ENCODE results near the gene F10.

Gene F10

GRCh38 chr13:113176822-113177221 lies 54.2 kb downstream of the F10 start:
- DNase-seq = no peak

GRCh38 chr13:113178070-113178895 lies 55.7 kb downstream of the F10 start:
- no peak for DNase-seq

DNA sequence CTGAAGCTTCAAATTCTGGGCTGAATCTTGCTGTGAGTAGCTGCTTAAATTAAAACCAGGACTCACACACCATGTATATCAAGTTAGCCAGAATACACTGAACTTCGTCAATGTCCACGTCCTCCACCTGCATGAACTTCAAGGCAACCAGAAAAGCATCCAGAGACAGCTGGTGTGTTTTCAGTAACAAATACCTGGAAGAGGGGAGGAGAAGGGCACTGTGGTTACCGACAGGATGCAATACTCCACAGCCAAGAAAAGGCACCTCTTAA lies 56.2 kb downstream of the F10 start:
- no peak for DNase-seq

GRCh38 chr13:113179374-113180230 lies 57.0 kb downstream of the F10 start:
- DNase-seq = peak; percentile 32

GRCh38 chr13:113182046-113182445 lies 59.4 kb downstream of the F10 start:
- DNase-seq = no peak

DNA sequence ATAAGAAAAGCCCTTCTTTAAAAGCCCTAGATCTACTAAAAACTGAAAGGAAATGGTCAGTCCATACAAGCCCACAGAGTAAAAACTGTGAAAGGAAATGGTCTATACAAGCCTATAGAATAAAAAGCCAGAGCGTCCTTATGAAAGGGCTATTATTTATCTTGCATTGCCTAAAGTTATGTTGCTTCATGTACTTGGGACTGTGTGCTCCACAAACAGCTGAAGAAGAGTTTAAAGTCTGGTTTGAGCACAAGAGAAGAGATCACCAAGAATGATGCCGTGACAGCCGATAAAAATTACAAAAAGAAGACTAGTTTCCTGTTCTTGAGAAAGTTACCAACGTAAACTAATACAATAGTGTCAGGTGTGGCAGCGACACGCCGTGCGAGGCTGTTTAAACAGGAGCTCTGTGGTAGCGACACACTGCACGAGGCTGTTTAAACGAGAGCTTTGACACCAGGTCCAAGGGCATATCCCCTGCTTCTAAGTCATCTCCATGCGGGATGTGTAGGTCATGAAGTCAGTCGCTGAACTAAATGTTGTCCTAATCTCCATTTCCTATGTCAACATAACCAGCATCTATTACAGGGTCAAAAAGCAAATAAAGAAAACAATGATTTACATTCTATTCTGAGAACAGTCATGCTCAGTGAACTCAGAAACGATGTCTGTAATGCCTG lies 61.0 kb downstream of the F10 start:
- DNase-seq = no peak

DNA sequence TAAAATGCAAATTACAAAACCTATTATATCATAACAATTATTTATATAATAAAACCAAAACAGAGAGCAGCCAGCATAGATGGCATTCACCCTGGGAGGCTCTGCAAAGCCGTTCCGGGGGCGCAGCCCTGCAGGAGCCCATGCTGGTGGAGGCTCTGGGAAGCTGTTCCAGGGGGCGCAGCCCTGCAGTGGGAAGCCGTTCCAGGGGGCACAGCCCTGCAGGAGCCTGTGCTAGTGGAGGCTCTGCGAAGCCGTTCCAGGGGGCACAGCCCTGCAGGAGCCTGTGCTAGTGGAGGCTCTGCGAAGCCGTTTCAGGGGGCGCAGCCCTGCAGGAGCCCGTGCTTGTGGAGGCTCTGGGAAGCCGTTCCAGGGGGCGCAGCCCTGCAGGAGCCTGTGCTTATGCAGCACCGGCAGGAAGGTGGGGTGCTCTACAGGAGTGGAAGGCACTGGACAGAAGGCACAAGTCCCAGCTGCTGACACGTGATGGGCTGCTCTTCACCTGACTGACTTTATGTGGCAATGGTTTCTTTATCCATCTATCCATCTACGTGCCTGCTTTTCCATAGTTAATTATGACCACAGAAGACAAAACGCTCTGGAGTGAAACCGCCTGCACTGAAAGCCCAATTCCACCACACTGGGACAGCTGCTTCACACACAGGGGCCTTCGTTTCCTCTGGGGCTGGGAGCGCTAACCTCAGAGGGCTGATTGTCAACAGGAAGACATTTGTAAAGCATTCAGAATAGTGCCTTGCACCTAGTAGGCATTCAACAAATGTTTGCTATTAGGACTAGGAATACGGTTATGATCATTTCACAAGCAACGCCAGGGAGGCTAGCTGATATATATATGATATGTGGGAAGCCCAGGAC lies 62.2 kb downstream of the F10 start:
- DNase-seq = peak; percentile 46

DNA sequence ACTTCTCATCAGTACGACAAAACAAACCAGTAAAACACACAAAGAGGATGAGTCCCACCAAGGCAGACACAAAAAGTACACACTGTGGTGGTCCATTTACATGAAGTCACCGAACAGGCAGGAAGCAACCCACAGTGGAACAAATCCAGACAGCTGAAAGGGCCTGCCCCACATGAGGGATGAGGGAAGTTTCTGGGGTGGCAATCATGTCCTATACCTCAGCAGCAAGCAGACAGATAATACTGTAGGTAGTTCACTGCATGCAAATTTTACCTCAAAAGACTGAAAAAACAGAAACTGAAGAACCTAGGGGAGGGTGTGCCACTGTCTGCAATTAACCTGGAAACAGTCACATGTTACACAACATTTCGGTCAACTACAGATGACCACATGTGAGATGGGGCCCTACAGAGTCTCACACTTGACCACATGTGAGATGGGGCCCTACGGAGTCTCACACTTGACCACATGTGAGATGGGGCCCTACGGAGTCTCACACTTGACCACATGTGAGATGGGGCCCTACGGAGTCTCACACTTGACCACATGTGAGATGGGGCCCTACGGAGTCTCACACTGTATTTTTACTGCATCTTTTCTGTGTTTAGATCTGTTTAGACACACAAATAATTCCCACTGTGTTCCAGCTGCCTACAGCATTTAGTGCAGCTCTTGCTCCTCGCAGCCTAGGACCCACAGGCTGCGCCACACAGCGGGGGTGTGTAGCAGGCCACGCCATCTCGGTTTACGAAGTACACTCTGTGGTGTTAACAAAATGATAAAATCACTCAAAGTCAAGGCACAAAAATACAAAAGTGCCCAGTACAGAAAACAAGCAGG lies 63.7 kb downstream of the F10 start:
- peak; percentile 38 for DNase-seq

- DNase-seq = no peak
These were observed 64.7 kb downstream of the F10 start for GRCh38 chr13:113187263-113187669.

DNA sequence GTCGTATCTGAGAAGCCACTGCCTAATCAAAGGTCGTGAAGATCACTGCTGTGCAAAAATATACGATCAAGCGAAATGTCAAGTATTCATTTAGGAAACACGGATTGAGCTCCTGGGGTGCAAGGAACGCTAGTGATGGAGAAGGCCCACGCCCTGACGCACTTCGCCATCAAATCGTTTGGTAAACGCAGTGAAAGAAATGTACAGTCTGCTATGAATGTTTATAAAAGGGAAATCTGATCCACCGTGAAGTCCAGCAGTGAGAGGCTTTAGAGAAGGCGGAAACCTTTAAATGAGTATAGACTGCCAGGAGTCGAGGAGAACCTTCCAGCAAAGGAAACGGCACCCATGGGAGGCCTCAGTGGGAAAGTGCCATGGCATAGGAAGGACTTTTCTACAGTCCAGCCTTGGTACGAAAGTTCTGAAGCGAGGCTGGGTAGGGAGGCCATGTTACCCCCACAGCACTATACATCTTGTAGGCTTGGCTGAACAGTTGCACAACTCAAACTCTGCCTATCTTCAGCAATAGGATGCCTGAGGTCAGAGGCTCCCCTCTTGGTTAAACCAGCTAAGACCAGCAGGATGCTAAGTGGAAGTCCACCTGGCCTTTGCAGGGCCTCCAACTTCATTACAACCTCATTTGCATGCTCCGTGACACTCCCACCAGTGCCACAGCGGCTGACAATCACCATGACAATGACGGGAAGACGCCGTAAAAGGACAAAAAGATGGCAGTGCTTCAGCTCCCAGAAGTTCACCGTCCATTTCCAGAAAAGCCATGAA lies 65.5 kb downstream of the F10 start:
- DNase-seq = no peak

GRCh38 chr13:113190181-113190580 lies 67.6 kb downstream of the F10 start:
- DNase-seq = no peak

DNA sequence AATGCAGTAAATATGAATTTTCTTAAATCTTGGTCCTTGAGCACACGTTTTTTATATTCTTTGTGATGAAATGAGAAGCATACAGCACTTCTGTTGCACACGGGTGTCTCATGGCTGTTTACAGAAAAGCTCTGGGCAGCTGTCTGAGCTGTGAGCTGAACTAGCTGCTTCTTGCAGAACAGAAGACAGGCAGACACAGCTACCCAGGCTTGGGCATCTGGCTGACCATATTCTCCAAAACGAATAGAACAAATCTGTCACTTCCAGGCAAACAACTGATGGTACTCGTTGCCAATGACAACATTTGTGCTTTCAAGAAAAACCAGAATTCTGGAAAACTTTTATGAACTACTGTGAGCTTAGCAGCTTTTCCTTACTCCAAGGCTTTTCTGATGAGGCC lies 69.7 kb downstream of the F10 start:
- DNase-seq = no peak

DNA sequence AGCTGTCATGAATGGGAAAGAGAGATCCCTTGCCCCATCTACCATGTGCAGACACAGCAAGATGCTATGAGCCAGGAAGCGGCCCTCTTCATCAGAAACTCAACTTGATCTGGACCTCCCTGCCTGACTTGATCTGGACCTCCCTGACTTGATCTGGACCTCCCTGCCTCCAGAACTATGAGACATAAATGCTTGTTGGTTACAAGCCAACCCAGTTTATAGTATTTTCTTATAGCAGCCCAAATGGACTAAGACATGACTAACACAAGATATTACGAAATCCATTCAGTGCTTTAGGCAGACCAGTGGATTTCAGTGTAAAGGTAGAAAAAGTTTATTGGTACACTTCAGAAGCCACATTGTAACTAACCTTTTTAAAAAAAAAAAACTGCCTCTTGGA lies 70.3 kb downstream of the F10 start:
- DNase-seq = no peak

DNA sequence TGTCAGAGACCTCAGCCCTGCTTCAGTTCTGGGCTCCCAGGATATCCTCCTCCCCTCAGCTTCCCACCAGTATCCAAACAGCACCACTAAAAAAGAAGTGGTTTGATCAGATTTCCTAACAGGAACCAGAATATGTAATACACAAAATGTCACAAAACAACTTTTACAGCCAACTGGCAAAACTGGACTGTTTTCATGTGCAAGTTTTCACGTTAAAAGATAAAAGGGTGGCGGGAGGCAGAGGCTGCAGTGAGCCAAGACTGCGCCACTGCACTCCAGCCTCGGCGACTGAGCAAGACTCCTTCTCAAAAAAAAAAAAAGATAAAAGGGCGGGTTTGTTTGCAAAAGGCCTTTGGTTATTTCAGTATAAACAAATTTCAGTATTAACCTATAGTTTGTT lies 72.8 kb downstream of the F10 start:
- no peak for DNase-seq

DNA sequence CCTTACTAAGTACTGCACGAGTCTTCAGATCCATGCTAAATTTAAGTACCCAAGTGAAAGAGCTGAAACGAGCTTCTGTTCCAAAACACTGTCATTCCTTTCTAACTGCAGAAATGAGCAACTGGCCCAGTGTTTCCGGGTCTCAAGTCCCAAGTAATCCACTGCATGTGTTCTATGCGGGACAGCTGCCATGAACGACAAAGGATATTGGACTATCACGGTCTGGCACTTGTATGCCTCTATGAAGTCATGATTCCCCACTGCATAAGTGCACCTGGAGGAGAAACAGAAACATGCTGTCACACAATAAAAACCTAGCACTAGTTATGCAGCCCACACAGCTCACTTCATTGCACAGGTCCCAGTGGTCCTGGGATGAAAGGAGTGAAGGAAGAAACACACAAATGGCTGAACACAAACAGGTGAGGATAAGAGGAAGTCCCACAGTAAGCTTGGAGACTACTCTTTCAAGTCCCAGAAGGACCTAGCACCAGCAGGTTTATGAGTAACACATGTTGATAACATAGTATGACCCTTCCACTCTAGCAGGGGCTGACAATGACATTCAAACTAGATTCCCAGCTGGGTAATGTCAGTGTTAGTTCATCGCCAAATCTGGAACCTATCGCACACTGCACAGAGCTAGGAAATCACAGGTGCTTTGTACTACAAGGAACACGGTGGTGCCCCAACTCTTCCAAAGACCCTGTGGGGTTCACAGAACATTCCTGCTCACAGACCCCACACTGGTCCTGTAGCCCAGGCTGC lies 74.6 kb downstream of the F10 start:
- DNase-seq = no peak

All from CD4-positive, alpha-beta T cell treated with Interleukin-21 for 1 hour (primary cell).